Upper lobe of right lung (tissue), 1 donor: Measurements from ENCODE around the gene SLC13A4. TPM values are rescaled to one million over a fixed set of nuclear protein-coding genes. Genes with fewer than 3 reads are reported as not detected.
A peak's percentile ranks its signal among the peaks of the same experiment; 100 is the strongest.

Experiments
- ATAC-seq: fragments of 200-7000 bp; cut with Tn5 transposase; one replicate; pipeline ENCODE4 v1.9.1; 2020; ENCODE audit warnings: mild to moderate bottlenecking, moderate library complexity
- DNase-seq: peaks from one replicate; pipeline ENCODE4 v3.0.0-alpha.2; 2020
- H3K27ac ChIP-seq: fragments of 200-600 bp; one replicate; pipeline ENCODE4 v1.8.0; 2022
- H3K27me3 ChIP-seq: fragments of 200-600 bp; one replicate; pipeline ENCODE4 v1.8.0; 2022; ENCODE audit warnings: mild to moderate bottlenecking
- H3K36me3 ChIP-seq: fragments of 200-600 bp; one replicate; pipeline ENCODE4 v1.8.0; 2022
- H3K4me1 ChIP-seq: fragments of 200-600 bp; one replicate; pipeline ENCODE4 v1.8.0; 2022
- H3K4me3 ChIP-seq: fragments of 200-600 bp; one replicate; pipeline ENCODE4 v1.8.0; 2022; ENCODE audit warnings: mild to moderate bottlenecking
- H3K9me3 ChIP-seq: fragments of 200-600 bp; one replicate; pipeline ENCODE4 v1.8.0; 2022
- intact Hi-C: fragments of 100-400 bp; cut with DNase I; formaldehyde crosslinking; loops from one replicate; pipeline ENCODE4 v1.11.0; 2022
- total RNA-seq: library from RNA; stranded (reverse); fragmentation: NEBNext Ultra II Directional; extraction: Animal tissue kit (Norgen Biotek cat#: 25700); gene quantifications from one replicate; pipeline ENCODE4 v1.2.1, GENCODE V29; 2021
- TF ChIP-seq, protein P1 (sequence below): fragments of 200-600 bp; IDR thresholded peaks from one replicate; pipeline ENCODE4 v1.8.0; 2022; ENCODE audit warnings: antibody characterized with exemption
- donor health status: DM: no; HTN: yes; CAD: no; lungs with severe emphysema.

Gene SLC13A4
- total RNA-seq, 1 donor from 2014 or later = not detected

DNA sequence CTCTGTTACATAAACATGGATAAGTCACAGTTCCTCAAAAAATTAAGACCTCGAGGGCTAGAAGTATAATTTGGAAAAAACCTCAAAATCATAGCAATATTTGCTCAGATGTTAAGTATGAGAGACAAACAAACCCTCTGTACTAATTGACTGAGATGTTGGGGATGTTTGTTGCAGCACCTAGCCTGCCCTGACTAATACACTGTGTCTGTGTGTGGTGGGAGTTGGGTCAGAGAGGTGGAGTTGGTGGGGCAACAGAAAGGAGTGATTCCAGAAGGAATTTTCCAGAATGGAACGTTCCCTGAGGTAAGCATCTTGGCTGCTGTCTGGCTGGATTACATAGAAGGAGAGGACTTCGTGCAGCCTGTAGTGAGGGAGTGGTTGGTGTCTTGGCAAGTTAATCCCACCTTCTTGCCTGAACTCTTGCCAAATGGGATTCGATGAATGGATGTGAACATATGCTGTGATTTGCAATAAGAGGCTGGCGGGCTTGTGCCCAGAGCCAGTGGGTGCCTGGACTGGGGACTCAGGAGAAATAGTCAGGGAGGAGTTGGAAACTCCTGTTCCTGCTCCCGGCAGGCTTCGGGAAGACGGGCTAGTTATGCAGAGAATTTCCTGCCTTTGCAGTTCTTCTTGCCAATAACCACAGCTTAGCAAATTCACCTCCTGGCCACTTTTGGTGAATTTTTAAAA lies 29.9 kb upstream of the SLC13A4 start:
- ATAC-seq = peak; percentile 33
- no peak for DNase-seq
- TF ChIP-seq, protein P1, sequence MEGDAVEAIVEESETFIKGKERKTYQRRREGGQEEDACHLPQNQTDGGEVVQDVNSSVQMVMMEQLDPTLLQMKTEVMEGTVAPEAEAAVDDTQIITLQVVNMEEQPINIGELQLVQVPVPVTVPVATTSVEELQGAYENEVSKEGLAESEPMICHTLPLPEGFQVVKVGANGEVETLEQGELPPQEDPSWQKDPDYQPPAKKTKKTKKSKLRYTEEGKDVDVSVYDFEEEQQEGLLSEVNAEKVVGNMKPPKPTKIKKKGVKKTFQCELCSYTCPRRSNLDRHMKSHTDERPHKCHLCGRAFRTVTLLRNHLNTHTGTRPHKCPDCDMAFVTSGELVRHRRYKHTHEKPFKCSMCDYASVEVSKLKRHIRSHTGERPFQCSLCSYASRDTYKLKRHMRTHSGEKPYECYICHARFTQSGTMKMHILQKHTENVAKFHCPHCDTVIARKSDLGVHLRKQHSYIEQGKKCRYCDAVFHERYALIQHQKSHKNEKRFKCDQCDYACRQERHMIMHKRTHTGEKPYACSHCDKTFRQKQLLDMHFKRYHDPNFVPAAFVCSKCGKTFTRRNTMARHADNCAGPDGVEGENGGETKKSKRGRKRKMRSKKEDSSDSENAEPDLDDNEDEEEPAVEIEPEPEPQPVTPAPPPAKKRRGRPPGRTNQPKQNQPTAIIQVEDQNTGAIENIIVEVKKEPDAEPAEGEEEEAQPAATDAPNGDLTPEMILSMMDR = no peak
- Histone ChIP-seq H3K4me1 (peaks cover 5% of the 10 kb centered on the region), H3K27ac (peak overlapping the region; percentile 86), H3K27me3 (no peaks in the 10 kb centered on the region), H3K36me3 (no peaks in the 10 kb centered on the region), H3K9me3 (no peaks in the 10 kb centered on the region), H3K4me3 (peak overlapping the region; percentile 38)
- intact Hi-C loops = no loop called here

DNA sequence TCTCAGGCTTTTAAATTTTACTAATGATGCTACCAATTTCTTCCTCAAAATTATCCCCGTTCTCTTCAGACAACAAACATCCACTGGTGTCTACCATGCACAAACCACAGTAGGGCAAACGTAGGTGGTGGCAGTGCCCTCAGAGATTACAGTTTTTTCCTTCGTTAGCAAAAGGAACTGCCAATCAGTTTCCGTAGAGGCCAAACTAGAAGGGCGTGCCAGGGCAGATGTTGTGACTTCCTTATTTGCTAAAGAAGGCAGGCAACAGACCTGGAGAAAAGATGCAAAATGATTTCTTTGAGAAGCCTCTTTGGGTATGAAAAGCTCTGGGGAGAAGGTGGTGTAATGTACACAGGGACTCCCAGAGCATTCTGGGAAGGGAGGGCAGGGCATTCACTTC lies 28.2 kb upstream of the SLC13A4 start:
- Histone ChIP-seq H3K36me3 (no peaks in the 10 kb centered on the region), H3K27me3 (no peaks in the 10 kb centered on the region), H3K4me3 (no peak overlapping the region), H3K4me1 (peaks cover 5% of the 10 kb centered on the region), H3K9me3 (no peaks in the 10 kb centered on the region), H3K27ac (no peak overlapping the region)
- ATAC-seq (no peak), DNase-seq (no peak)
- TF ChIP-seq, protein P1 = no peak
- intact Hi-C loops = no loop called here

DNA sequence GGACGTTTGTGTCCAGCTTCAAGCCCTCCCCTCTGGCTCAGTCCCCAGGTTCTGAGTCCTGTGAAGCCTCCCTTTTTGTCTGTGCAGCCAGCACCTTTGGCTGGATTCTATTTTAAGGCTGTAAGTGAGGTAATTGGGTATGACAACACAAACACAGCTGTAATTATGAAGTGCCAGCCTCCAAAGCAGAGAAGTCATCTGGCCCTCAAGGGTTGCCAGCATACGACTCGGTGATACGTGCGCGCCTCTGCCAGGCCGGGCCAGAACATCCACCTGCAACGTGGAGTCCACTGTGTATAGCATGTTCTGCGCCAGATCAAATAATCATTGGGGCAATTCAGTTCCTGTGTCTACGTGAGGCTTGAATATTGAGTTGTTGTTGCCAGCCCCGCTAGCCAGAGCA lies 27.4 kb upstream of the SLC13A4 start:
- ATAC-seq (no peak), DNase-seq (no peak)
- intact Hi-C loops = no loop called here
- no peaks in the 10 kb centered on the region for H3K27me3 ChIP-seq
- H3K36me3 ChIP-seq = no peaks in the 10 kb centered on the region
- TF ChIP-seq, protein P1 = no peak
- peaks cover 5% of the 10 kb centered on the region for H3K4me1 ChIP-seq
- no peak overlapping the region for H3K4me3 ChIP-seq
- no peak overlapping the region for H3K27ac ChIP-seq
- no peaks in the 10 kb centered on the region for H3K9me3 ChIP-seq

DNA sequence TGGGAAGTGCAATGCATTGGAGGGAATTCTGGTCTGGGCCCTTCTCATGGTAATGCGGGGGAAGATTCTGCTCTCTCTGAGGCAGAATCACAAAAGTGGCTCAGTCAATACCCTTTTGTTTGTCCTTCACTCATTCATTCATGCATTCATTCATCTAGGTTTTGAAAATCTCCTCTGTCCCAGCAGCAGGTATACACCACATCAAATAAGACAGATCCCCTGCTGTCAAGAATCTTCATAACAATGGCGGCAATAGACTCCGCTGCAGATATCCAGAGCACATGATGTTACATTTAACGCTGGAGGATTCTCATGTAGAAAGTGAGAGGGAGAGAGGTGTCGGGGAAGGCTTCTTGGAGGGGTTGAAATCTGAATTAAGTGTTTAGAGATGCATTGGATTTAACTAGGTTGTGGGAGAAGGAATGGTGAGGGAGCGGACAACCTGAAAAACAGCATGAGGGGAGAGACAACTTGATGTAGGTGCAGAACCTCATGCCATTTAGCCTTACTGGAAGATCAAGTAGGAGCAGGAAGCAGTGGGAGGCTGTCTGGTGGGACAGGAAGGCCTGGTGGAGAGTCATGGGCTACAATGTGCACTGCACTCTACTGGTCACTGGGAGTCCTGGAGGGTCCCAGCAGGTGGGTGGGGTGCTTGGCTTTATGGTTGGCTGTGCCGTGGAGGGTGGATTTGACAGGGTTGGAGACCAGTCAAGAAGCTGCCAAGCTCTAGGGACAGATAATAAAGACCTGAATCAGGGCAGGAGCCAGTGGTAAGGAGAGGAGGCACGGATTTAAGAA lies 25.8 kb upstream of the SLC13A4 start:
- Histone ChIP-seq H3K4me3 (no peak overlapping the region), H3K27me3 (no peaks in the 10 kb centered on the region), H3K27ac (no peak overlapping the region), H3K36me3 (no peaks in the 10 kb centered on the region), H3K4me1 (peaks cover 2% of the 10 kb centered on the region), H3K9me3 (no peaks in the 10 kb centered on the region)
- DNase-seq (no peak), ATAC-seq (no peak)
- TF ChIP-seq, protein P1 = no peak
- intact Hi-C loops = no loop called here

DNA sequence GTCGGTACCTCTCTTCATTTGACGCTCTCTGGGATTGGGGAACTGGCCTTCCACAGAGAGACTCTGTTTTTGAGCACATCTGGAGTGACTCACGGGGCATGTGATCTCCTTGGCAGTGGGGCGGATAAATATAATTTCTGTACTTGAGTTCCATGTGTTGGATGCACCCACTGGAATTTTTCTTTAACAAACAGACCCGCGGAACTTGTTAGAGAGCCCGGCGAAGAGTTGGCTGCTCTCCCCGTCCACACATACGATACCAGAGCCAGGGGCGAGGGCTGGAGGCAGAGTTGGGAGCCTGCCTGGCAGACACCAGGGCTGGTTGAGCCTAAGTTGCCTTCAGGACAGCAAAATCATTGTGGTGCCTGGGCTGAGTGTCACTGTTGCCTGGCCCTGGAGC lies 20.8 kb upstream of the SLC13A4 start, which contains the start of gene FAM180A:
TSS of gene FAM180A (minus strand) at position 44 of the 400 bp plus-strand sequence. CDS start 233 bp downstream, outside the sequence.
- intact Hi-C loops = no loop called here
- Histone ChIP-seq H3K4me3 (peak within 1 kb of the TSS; percentile 40), H3K4me1 (peaks cover 5% of the 10 kb centered on the region), H3K36me3 (no peaks in the 10 kb centered on the region), H3K27me3 (no peaks in the 10 kb centered on the region), H3K27ac (peak within 1 kb of the TSS; percentile 24), H3K9me3 (no peaks in the 10 kb centered on the region)
- ATAC-seq (peak; percentile 47), DNase-seq (no peak)
- TF ChIP-seq, protein P1 = no peak
